ENCODE measurements around the gene TEKT5. TPM values are rescaled to one million over a fixed set of nuclear protein-coding genes. Genes with fewer than 3 reads are reported as not detected.
A peak's percentile ranks its signal among the peaks of the same experiment; 100 is the strongest.

Gene TEKT5
- total and polyA plus RNA-seq, 12 donors = 0.59 to 0.69 TPM; not detected in 10

- H3K4me3 ChIP-seq = no peak overlapping the region
- intact Hi-C loops (cut with DNase I) = loop anchor here in 1 of 10 donors (5.0 kb wide), 1 partner anchor 252 kb away; no protein-coding TSS in a partner anchor
- no peak overlapping the region for H3K27ac ChIP-seq
- no peaks in the 10 kb centered on the region for H3K9me3 ChIP-seq
- no peak for ATAC-seq
- 76% methylated on average over 7 of the region's 7 CpGs for WGBS, 2 donors
- H3K27me3 ChIP-seq = no peaks in the 10 kb centered on the region
- no peaks in the 10 kb centered on the region for H3K36me3 ChIP-seq
- no peak for TF ChIP-seq CTCF (IDR thresholded peaks at IDR 0.05)
- H3K4me1 ChIP-seq = peaks cover 0 to 15% (median 0%) of the 10 kb centered on the region in 9 donors
- DNase-seq = no peak
Observed at GRCh38 chr16:10665166-10665565, 29.6 kb downstream of the TEKT5 start.

- DNase-seq = no peak
- Histone ChIP-seq H3K4me1 (peaks cover 0 to 15% (median 0%) of the 10 kb centered on the region in 9 donors), H3K36me3 (no peaks in the 10 kb centered on the region), H3K4me3 (no peak overlapping the region), H3K27ac (no peak overlapping the region), H3K27me3 (no peaks in the 10 kb centered on the region), H3K9me3 (no peaks in the 10 kb centered on the region)
- ATAC-seq = no peak
- 95% methylated on average over 2 of the region's 2 CpGs for WGBS, 2 donors
- intact Hi-C loops (cut with DNase I) = loop anchor here in 1 of 10 donors (5.0 kb wide), 1 partner anchor 253 kb away; no protein-coding TSS in a partner anchor
- no peak for TF ChIP-seq CTCF (IDR thresholded peaks at IDR 0.05)
Observed at GRCh38 chr16:10664720-10665126, 30.0 kb downstream of the TEKT5 start.

GRCh38 chr16:10663744-10664143, 31.0 kb downstream of the TEKT5 start:
- Histone ChIP-seq H3K27ac (no peak overlapping the region), H3K27me3 (no peaks in the 10 kb centered on the region), H3K36me3 (no peaks in the 10 kb centered on the region), H3K9me3 (no peaks in the 10 kb centered on the region), H3K4me3 (no peak overlapping the region), H3K4me1 (peaks cover 0 to 15% (median 0%) of the 10 kb centered on the region in 9 donors)
- 69 to 72% methylated on average over 4 of the region's 4 CpGs for WGBS, 2 donors
- intact Hi-C loops (cut with DNase I) = no loop called here
- TF ChIP-seq CTCF (IDR thresholded peaks at IDR 0.05) = no peak
- DNase-seq (no peak), ATAC-seq (no peak)

DNA sequence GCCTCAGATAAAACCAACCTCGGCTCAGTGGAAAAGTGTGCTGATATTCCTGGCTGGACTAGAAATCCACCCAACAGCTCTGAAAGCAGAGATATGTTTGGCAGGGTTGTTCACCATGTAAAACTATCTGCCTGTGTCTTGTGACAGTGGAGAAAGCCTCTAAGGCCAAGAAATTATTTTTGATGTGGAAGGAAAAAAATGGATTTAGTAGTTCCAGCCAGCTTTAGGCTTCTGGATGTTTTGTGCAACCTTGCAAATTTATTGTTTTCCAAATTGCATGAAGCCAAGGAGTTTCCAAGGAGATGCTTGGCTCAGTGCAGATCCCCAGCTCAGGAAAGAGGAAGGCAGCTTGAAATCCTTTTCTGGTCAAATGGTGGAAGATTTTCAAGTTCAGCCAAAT, 31.6 kb downstream of the TEKT5 start:
- intact Hi-C loops (cut with DNase I) = no loop called here
- peak in 3 of 8 donors; percentile 21 to 60 (median 42) for ATAC-seq
- WGBS, 2 donors = 20 to 37% methylated on average over 1 of the region's 1 CpG

More for the DNA sequence above, 31.6 kb downstream of the TEKT5 start:
- no peak overlapping the region for H3K4me3 ChIP-seq
- H3K27me3 ChIP-seq = no peaks in the 10 kb centered on the region
- no peaks in the 10 kb centered on the region for H3K9me3 ChIP-seq
- peaks cover 0 to 12% (median 0%) of the 10 kb centered on the region in 9 donors for H3K4me1 ChIP-seq
- H3K36me3 ChIP-seq = no peaks in the 10 kb centered on the region
- TF ChIP-seq CTCF (IDR thresholded peaks at IDR 0.05) = no peak
- no peak for DNase-seq
- no peak overlapping the region for H3K27ac ChIP-seq

Measured in heart right ventricle (tissue), 16 donors.